DOHH2 (cell line): ENCODE results near the gene GAK.

Experiments
- H3F3A ChIP-seq: fragments of 200-600 bp; sonication (generic), shearing (Covaris generic); 2 replicates; pipeline ENCODE4 v1.6.0; 2016; ENCODE audit warnings: antibody characterized with exemption, mild to moderate bottlenecking; ENCODE audit not compliant: control insufficient read depth, insufficient read depth
- H3K27ac ChIP-seq: fragments of 200-600 bp; sonication (generic); 2 replicates; pipeline ENCODE4 v1.5.1; 2014; ENCODE audit warnings: low read depth, mild to moderate bottlenecking, low read length, moderate library complexity
- H3K27me3 ChIP-seq: fragments of 200-600 bp; sonication (generic); 2 replicates; pipeline ENCODE4 v1.6.1; 2014; ENCODE audit warnings: mild to moderate bottlenecking, low read length, mixed read lengths; ENCODE audit not compliant: control insufficient read depth
- H3K36me3 ChIP-seq: fragments of 200-600 bp; sonication (generic); 2 replicates; pipeline ENCODE4 v1.6.1; 2014; ENCODE audit warnings: mild to moderate bottlenecking, low read length, moderate library complexity, mixed read lengths; ENCODE audit not compliant: control insufficient read depth
- H3K4me1 ChIP-seq: fragments of 200-600 bp; sonication (generic); 2 replicates; pipeline ENCODE4 v1.6.1; 2014; ENCODE audit warnings: mild to moderate bottlenecking, low read length, mixed read lengths; ENCODE audit not compliant: control insufficient read depth
- H3K4me2 ChIP-seq: fragments of 200-600 bp; sonication (generic); 2 replicates; pipeline ENCODE4 v1.6.0; 2014; ENCODE audit warnings: mild to moderate bottlenecking, low read length, moderate library complexity
- H3K4me3 ChIP-seq: fragments of 200-600 bp; sonication (generic); 2 replicates; pipeline ENCODE4 v1.5.1; 2014; ENCODE audit warnings: mild to moderate bottlenecking, low read length, mixed read lengths
- H3K79me2 ChIP-seq: fragments of 200-600 bp; sonication (generic); 2 replicates; pipeline ENCODE4 v1.6.1; 2014; ENCODE audit warnings: mild to moderate bottlenecking, low read length, mixed read lengths; ENCODE audit not compliant: control insufficient read depth
- H3K9me2 ChIP-seq: fragments of 200-600 bp; sonication (generic); replicated peaks from 2 replicates; pipeline ENCODE4 v1.6.1; 2014; ENCODE audit warnings: mild to moderate bottlenecking, low read length, mixed read lengths; ENCODE audit not compliant: control insufficient read depth
- H3K9me3 ChIP-seq: fragments of 200-600 bp; sonication (generic); 2 replicates; pipeline ENCODE4 v1.6.1; 2014; ENCODE audit warnings: antibody characterized with exemption, low read length, mixed read lengths; ENCODE audit not compliant: control insufficient read depth, insufficient read depth
- H4K20me1 ChIP-seq: fragments of 200-600 bp; sonication (generic); 2 replicates; pipeline ENCODE4 v1.6.0; 2014; ENCODE audit warnings: low read depth, mild to moderate bottlenecking, antibody characterized with exemption, low read length, moderate library complexity; ENCODE audit not compliant: control insufficient read depth, insufficient read depth
- CTCF ChIP-seq: fragments of 200-600 bp; sonication (generic); IDR thresholded peaks from one replicate; pipeline ENCODE4 v1.5.1; 2014; ENCODE audit warnings: antibody characterized with exemption, mild to moderate bottlenecking, low read depth, low read length; ENCODE audit not compliant: poor library complexity, severe bottlenecking
- EZH2phosphoT487 ChIP-seq: fragments of 200-600 bp; sonication (generic); IDR thresholded peaks from 2 replicates; pipeline ENCODE4 v1.6.1; 2017; ENCODE audit warnings: borderline replicate concordance, mild to moderate bottlenecking, antibody characterized with exemption, low read length, moderate library complexity, mixed read lengths

The GAK gene

GRCh38 chr4:837772-838171 lies 94.3 kb downstream of the GAK start:
- Histone ChIP-seq H3K27me3 (no peaks in the 10 kb centered on the region), H3K9me3 (peaks cover 3% of the 10 kb centered on the region; the same call in 1 of the 2 replicates), H4K20me1 (no peaks in the 10 kb centered on the region), H3K9me2 (no peaks in the 10 kb centered on the region), H3K4me1 (peaks cover 9% of the 10 kb centered on the region), H3K79me2 (no peaks in the 10 kb centered on the region), H3K36me3 (peaks cover 2% of the 10 kb centered on the region; the same call in 1 of the 2 replicates), H3K4me3 (no peak overlapping the region), H3K4me2 (no peak overlapping the region), H3K27ac (no peak overlapping the region), H3F3A (peaks cover 7% of the 10 kb centered on the region; the same call in 1 of the 2 replicates)
- no peak for TF ChIP-seq CTCF
- no peak for TF ChIP-seq EZH2phosphoT487

GRCh38 chr4:836750-837301 lies 95.3 kb downstream of the GAK start:
- Histone ChIP-seq H3K4me1 (peaks cover 12% of the 10 kb centered on the region), H3K4me2 (no peak overlapping the region), H3K9me3 (peaks cover 3% of the 10 kb centered on the region; the same call in 1 of the 2 replicates), H4K20me1 (no peaks in the 10 kb centered on the region), H3K9me2 (no peaks in the 10 kb centered on the region), H3K4me3 (no peak overlapping the region), H3F3A (peaks cover 7% of the 10 kb centered on the region; the same call in 1 of the 2 replicates), H3K27ac (no peak overlapping the region), H3K79me2 (no peaks in the 10 kb centered on the region), H3K27me3 (no peaks in the 10 kb centered on the region), H3K36me3 (no peaks in the 10 kb centered on the region)
- no peak for TF ChIP-seq CTCF
- no peak for TF ChIP-seq EZH2phosphoT487

GRCh38 chr4:836003-836511 lies 96.1 kb downstream of the GAK start:
- H3F3A ChIP-seq, result peaks cover 7% of the 10 kb centered on the region; the same call in 1 of the 2 replicates
- TF ChIP-seq CTCF, result no peak
- TF ChIP-seq EZH2phosphoT487, result no peak
- no peak overlapping the region for H3K27ac ChIP-seq
- peaks cover 12% of the 10 kb centered on the region for H3K4me1 ChIP-seq
- no peaks in the 10 kb centered on the region for H3K36me3 ChIP-seq
- H4K20me1 ChIP-seq, result no peaks in the 10 kb centered on the region
- H3K27me3 ChIP-seq, result no peaks in the 10 kb centered on the region
- no peak overlapping the region for H3K4me3 ChIP-seq
- no peak overlapping the region for H3K4me2 ChIP-seq
- no peaks in the 10 kb centered on the region for H3K79me2 ChIP-seq
- H3K9me3 ChIP-seq, result peaks cover 7% of the 10 kb centered on the region; the same call in 1 of the 2 replicates
- no peaks in the 10 kb centered on the region for H3K9me2 ChIP-seq
